Hepatocyte (in vitro differentiated cells): Measurements from ENCODE around the gene NEDD4L. TPM values are rescaled to one million over a fixed set of nuclear protein-coding genes. Genes with fewer than 3 reads are reported as not detected.

Experiments
- DNase-seq: peaks from one replicate; pipeline ENCODE4 v3.0.0-alpha.2; 2016; ENCODE audit warnings: low spot score
- H2AFZ ChIP-seq: fragments of 200-600 bp; sonication (generic); 2 replicates; pipeline ENCODE4 v1.6.0; 2016; ENCODE audit warnings: antibody characterized with exemption, mild to moderate bottlenecking
- H3K27ac ChIP-seq: fragments of 200-600 bp; sonication (generic); 2 replicates; pipeline ENCODE4 v1.5.1; 2016; ENCODE audit warnings: mild to moderate bottlenecking
- H3K27me3 ChIP-seq: fragments of 200-600 bp; sonication (generic); 2 replicates; pipeline ENCODE4 v1.6.1; 2016
- H3K36me3 ChIP-seq: fragments of 200-600 bp; sonication (generic); replicated peaks from 2 replicates; pipeline ENCODE4 v1.5.1; 2016; ENCODE audit warnings: low read depth; ENCODE audit not compliant: insufficient read depth
- H3K4me1 ChIP-seq: fragments of 200-600 bp; sonication (generic); 2 replicates; pipeline ENCODE4 v1.5.1; 2016; ENCODE audit warnings: mild to moderate bottlenecking, moderate library complexity; ENCODE audit not compliant: insufficient read depth
- H3K4me2 ChIP-seq: fragments of 200-600 bp; sonication (generic); 2 replicates; pipeline ENCODE4 v1.6.0; 2016
- H3K4me3 ChIP-seq: fragments of 200-600 bp; sonication (generic); 2 replicates; pipeline ENCODE4 v1.5.1; 2016; ENCODE audit warnings: mild to moderate bottlenecking
- H3K79me2 ChIP-seq: fragments of 200-600 bp; sonication (generic); 2 replicates; pipeline ENCODE4 v1.6.0; 2017; ENCODE audit warnings: mild to moderate bottlenecking
- H3K9me2 ChIP-seq: fragments of 200-600 bp; sonication (generic); replicated peaks from 2 replicates; pipeline ENCODE4 v1.6.0; 2017; ENCODE audit warnings: mild to moderate bottlenecking; ENCODE audit not compliant: insufficient read depth
- H3K9me3 ChIP-seq: fragments of 200-600 bp; sonication (generic); 2 replicates; pipeline ENCODE4 v1.5.1; 2016; ENCODE audit warnings: low read depth, mild to moderate bottlenecking
- H4K20me1 ChIP-seq: fragments of 200-600 bp; sonication (generic); 2 replicates; pipeline ENCODE4 v1.6.0; 2016; ENCODE audit warnings: mild to moderate bottlenecking; ENCODE audit not compliant: insufficient read depth, poor library complexity, severe bottlenecking
- EZH2 ChIP-seq: fragments of 200-600 bp; sonication (generic); IDR thresholded peaks from 2 replicates; pipeline ENCODE4 v1.6.1; 2016; ENCODE audit warnings: antibody characterized with exemption, mild to moderate bottlenecking, borderline replicate concordance
- EZH2phosphoT487 ChIP-seq: fragments of 200-600 bp; sonication (generic); IDR thresholded peaks from one replicate; pipeline ENCODE4 v1.6.1; 2018; ENCODE audit warnings: antibody characterized with exemption, mild to moderate bottlenecking, low read depth, moderate library complexity; ENCODE audit not compliant: unreplicated experiment, severe bottlenecking
- WGBS: methylation state at CpG from one replicate; pipeline ENCODE4 v1.1.6; 2016; ENCODE audit warnings: low lambda C conversion rate; ENCODE audit errors: missing lambda C conversion rate; 5-methylcytosine and 5-hydroxymethylcytosine counted together
- polyA plus RNA-seq: library from polyadenylated mRNA; unstranded; fragments of >200 nt; fragmentation: Nextera tagmentation; extraction: Ambion mirVana; gene quantifications from 2 replicates; pipeline ENCODE4 v1.2.1, GENCODE V29; 2016
- total RNA-seq: library from RNA; depleted of rRNA; stranded (reverse); fragments of >200 nt; gene quantifications from 2 replicates; pipeline ENCODE4 v1.2.3, GENCODE V29; 2014
- TF ChIP-seq, protein P1 (sequence below): fragments of 200-600 bp; sonication (generic); IDR thresholded peaks from 2 replicates; pipeline ENCODE4 v1.5.1; 2016; ENCODE audit warnings: antibody characterized with exemption, mild to moderate bottlenecking; ENCODE audit not compliant: poor library complexity

Gene NEDD4L
- total and polyA plus RNA-seq, 2 experiments from 2014 or later = 104 to 140 TPM

DNA sequence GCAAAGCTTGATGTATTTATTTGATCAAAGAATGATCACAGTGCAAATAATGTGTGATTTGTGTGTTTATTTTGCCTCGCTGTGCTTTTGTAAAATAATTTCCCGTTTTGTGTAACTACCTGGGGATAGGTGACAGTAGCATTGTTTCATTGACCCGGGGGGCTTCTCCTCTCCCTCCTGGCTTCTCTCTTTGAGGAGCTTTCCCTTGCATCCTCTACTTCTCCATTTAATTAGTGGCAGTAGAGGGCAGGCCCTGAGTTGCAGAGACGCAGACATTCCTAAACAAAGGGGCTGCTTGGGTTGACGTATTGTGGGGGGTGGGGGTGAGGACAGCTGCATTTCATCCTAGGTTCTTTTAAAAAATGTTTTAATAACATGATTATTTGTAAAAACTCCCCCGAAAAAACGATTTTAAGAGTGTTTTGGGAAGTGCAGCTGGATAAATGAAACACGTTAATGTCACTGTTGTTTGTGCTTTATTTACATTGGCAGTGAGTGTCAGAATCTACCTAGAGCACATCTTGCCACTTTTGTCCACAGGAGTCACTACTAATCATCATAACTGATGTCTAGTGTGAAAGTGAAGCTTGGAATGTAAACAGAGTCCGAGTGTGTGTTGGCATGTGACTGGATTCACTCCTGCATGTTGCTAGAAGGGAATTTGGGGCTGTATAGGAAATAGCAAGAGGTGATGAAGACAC is 2.2 kb downstream of the NEDD4L start:
- Histone ChIP-seq H3K36me3 (no peaks in the 10 kb centered on the region), H3K4me2 (peak overlapping the region; percentile 84), H3K27ac (peak overlapping the region; percentile 97), H3K79me2 (peaks cover 66% of the 10 kb centered on the region), H3K9me3 (no peaks in the 10 kb centered on the region), H3K4me3 (peak overlapping the region; percentile 94), H3K9me2 (no peaks in the 10 kb centered on the region), H4K20me1 (peaks cover 32% of the 10 kb centered on the region), H3K4me1 (peaks cover 27% of the 10 kb centered on the region), H2AFZ (peak overlapping the region; percentile 29), H3K27me3 (no peaks in the 10 kb centered on the region)
- 8% methylated on average over 9 of the region's 9 CpGs for WGBS
- DNase-seq = peak; percentile 39
- no peak for TF ChIP-seq EZH2phosphoT487
- TF ChIP-seq, protein P1, sequence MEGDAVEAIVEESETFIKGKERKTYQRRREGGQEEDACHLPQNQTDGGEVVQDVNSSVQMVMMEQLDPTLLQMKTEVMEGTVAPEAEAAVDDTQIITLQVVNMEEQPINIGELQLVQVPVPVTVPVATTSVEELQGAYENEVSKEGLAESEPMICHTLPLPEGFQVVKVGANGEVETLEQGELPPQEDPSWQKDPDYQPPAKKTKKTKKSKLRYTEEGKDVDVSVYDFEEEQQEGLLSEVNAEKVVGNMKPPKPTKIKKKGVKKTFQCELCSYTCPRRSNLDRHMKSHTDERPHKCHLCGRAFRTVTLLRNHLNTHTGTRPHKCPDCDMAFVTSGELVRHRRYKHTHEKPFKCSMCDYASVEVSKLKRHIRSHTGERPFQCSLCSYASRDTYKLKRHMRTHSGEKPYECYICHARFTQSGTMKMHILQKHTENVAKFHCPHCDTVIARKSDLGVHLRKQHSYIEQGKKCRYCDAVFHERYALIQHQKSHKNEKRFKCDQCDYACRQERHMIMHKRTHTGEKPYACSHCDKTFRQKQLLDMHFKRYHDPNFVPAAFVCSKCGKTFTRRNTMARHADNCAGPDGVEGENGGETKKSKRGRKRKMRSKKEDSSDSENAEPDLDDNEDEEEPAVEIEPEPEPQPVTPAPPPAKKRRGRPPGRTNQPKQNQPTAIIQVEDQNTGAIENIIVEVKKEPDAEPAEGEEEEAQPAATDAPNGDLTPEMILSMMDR = no peak
- no peak for TF ChIP-seq EZH2

GRCh38 chr18:58046794-58047555 is 2.9 kb downstream of the NEDD4L start:
- WGBS = 49% methylated on average over 12 of the region's 12 CpGs
- peak overlapping the region; percentile 97 for H3K27ac ChIP-seq
- H3K79me2 ChIP-seq = peaks cover 74% of the 10 kb centered on the region
- no peaks in the 10 kb centered on the region for H3K9me3 ChIP-seq
- peak overlapping the region; percentile 12 for H3K4me3 ChIP-seq
- H3K9me2 ChIP-seq = no peaks in the 10 kb centered on the region
- no peak overlapping the region for H2AFZ ChIP-seq
- no peaks in the 10 kb centered on the region for H3K27me3 ChIP-seq
- H3K4me1 ChIP-seq = peaks cover 25% of the 10 kb centered on the region
- peak; percentile 28 for DNase-seq
- H3K4me2 ChIP-seq = peak overlapping the region; percentile 84
- peaks cover 36% of the 10 kb centered on the region for H4K20me1 ChIP-seq
- H3K36me3 ChIP-seq = no peaks in the 10 kb centered on the region
- no peak for TF ChIP-seq EZH2phosphoT487
- TF ChIP-seq, protein P1 = peak; percentile 9

DNA sequence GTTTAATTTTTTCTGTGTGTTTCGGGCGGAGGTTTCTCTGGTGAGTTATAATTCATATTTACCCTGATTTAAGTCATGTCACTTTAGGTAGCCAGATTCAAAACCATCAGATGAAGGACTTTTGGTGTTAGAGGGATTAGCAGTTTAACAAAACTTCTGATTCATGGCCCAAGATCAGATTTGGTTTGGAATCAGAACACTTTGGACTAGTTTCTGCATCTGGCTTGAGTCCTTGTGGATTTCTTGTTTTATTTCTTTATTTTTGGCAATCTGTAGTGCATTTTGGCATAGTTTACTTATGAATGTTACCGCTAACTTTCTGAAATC is 3.5 kb downstream of the NEDD4L start:
- Histone ChIP-seq H3K27ac (peak overlapping the region; percentile 97), H3K79me2 (peaks cover 79% of the 10 kb centered on the region), H3K4me3 (peak overlapping the region; percentile 12), H3K9me2 (no peaks in the 10 kb centered on the region), H3K36me3 (no peaks in the 10 kb centered on the region), H4K20me1 (peaks cover 38% of the 10 kb centered on the region), H3K4me2 (peak overlapping the region; percentile 84), H3K4me1 (peaks cover 26% of the 10 kb centered on the region), H2AFZ (no peak overlapping the region), H3K9me3 (no peaks in the 10 kb centered on the region), H3K27me3 (no peaks in the 10 kb centered on the region)
- no peak for TF ChIP-seq EZH2phosphoT487
- no peak for TF ChIP-seq EZH2
- TF ChIP-seq, protein P1 = no peak
- 91% methylated on average over 3 of the region's 3 CpGs for WGBS
- DNase-seq = no peak
